Uterus (tissue), 2 donors: ENCODE data around the gene CPT1C.

Experiments used
- POLR2A ChIP-seq, 2 donors: fragments of 450-650 bp; IDR thresholded peaks; one replicate each; pipeline ENCODE4 v1.6.1; 2016; ENCODE audit warnings: antibody characterized with exemption in 2 of 2, mild to moderate bottlenecking in 1 of 2, moderate library complexity in 1 of 2
- TF ChIP-seq, protein P1 (sequence below), 4 experiments: fragments of 200-600 bp in 2 of 4; fragments of 450-650 bp in 2 of 4; sonication (generic) in 2 of 4; IDR thresholded peaks; one replicate each; pipeline ENCODE4 v1.5.1; 2016 to 2019; ENCODE audit warnings: antibody characterized with exemption in 4 of 4, mild to moderate bottlenecking in 2 of 4, moderate library complexity in 1 of 4

DNA sequence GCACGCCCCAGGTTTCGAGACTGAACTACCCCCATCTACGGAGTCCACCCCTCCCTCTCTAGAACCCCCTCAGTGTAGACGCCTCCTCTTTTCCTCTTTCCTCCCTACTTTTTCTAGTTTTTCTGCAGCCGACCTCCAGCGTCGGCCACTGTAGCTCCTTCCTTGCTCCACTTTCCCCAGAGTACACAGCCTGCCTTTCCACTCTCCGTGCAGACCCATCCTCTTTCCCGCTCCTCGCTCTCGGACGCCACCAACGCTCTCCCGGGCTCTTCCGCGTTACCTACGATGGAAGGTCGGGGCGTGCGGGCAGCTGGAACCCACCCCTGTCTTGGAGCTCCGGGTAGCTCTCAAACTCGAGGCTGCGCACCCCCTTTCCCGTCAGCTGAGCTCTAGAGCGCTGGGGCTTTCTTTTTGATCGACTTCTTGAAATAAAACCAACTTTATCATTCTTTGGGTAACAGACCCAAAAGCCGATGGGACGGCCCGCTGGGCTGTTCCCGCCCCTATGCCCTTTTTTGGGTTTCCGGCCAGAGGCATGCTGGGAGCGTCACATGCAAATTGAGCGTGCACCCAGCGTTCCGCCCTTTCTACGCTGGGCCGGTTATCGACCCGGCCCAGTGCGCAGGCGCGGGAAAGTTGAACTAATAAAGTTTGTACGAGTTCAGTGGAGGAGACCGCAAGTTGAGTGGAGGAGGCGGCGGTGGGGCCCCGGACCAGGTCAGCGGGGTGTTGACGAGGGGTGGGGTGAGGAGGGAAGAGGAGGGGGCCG is 25.4 kb upstream of the CPT1C start, which contains the start of the genes BCL2L12 and IRF3:
- TF ChIP-seq, protein P1, sequence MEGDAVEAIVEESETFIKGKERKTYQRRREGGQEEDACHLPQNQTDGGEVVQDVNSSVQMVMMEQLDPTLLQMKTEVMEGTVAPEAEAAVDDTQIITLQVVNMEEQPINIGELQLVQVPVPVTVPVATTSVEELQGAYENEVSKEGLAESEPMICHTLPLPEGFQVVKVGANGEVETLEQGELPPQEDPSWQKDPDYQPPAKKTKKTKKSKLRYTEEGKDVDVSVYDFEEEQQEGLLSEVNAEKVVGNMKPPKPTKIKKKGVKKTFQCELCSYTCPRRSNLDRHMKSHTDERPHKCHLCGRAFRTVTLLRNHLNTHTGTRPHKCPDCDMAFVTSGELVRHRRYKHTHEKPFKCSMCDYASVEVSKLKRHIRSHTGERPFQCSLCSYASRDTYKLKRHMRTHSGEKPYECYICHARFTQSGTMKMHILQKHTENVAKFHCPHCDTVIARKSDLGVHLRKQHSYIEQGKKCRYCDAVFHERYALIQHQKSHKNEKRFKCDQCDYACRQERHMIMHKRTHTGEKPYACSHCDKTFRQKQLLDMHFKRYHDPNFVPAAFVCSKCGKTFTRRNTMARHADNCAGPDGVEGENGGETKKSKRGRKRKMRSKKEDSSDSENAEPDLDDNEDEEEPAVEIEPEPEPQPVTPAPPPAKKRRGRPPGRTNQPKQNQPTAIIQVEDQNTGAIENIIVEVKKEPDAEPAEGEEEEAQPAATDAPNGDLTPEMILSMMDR (IDR thresholded peaks at IDR 0.05) = peak in 2 of 4 experiments; percentile 14 to 31
- TF ChIP-seq POLR2A (IDR thresholded peaks at IDR 0.05) = peak; percentile 69 to 73
